DLD1 (cell line): Measurements from ENCODE around the gene STAT4.

Experiments
- in situ Hi-C: cut with HindIII; loops from 2 replicates; pipeline ENCODE4 v1.10.0; 2017; ENCODE audit warnings: low sequenced_read_pairs

Gene STAT4, protein sequence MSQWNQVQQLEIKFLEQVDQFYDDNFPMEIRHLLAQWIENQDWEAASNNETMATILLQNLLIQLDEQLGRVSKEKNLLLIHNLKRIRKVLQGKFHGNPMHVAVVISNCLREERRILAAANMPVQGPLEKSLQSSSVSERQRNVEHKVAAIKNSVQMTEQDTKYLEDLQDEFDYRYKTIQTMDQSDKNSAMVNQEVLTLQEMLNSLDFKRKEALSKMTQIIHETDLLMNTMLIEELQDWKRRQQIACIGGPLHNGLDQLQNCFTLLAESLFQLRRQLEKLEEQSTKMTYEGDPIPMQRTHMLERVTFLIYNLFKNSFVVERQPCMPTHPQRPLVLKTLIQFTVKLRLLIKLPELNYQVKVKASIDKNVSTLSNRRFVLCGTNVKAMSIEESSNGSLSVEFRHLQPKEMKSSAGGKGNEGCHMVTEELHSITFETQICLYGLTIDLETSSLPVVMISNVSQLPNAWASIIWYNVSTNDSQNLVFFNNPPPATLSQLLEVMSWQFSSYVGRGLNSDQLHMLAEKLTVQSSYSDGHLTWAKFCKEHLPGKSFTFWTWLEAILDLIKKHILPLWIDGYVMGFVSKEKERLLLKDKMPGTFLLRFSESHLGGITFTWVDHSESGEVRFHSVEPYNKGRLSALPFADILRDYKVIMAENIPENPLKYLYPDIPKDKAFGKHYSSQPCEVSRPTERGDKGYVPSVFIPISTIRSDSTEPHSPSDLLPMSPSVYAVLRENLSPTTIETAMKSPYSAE

DNA sequence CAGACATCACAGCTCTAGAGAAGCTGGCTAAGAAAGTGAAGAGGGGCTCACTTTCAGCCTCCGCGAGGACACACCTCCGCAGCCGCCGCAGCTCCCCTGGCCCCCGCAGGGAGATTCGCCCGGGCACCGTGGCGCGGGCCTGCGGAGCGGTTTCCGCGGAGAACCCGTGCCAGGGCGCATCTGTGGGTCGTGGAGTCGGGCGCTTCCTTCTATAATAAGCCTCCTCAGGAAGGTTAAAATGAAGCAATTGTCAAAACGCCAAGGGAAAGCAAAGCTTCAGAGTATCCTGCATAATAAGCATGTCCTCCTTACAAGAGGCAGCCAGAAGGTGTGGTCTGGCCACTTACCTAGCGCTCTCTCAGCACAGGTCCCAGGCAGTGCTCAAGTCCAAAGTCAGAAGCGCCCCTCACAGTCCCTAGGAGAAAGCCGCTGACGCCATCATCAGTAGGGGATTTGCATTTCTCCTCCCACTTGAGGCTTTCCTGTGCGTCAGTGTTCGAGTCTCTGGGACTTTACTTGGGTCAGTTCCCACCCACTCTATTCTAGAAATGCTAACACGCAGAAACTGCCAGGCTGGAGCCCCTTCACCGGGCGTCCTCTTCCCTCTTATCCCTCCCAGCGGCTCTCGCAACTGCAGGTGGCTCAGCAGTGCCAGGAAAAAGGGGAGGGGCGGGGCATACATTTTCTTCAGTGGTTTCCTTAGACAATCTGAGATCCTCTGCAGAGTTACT, at the start of gene STAT4:
Gene STAT4, minus strand, starts transcription at position 395 of the 731 bp plus-strand sequence. CDS start 2,791 bp downstream, outside the sequence.
- in situ Hi-C loops, result loop anchor here (25.0 kb wide), 1 partner anchor 562 kb away; no protein-coding TSS in a partner anchor

DNA sequence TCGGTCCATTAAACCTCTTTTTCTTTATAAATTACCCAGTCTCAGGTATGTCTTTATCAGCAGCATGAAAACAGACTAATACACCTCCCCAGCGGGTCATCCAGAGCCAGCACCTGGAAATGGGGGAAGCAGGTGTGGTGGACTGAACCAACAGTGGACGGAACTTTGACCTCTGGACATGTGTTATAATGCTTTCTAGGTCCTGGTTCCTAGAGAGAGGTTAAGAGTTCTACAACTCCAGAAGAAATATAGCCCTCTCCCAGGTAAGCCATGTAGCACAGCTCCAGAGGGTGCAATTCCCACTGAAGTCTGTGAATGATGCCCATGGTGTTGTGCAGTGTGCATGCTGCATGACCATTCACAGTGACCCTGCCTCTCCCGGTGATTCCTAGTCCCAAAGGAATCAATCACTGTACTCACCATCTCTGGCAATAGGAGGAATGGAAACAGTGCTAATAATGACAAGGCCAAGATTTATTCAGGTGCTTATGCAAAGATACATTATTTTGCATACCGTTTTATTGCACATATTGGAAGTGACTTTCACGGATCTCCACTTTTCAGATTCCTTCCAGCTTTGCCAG, 49.2 kb upstream of the STAT4 start:
- in situ Hi-C loops, result no loop called here

DNA sequence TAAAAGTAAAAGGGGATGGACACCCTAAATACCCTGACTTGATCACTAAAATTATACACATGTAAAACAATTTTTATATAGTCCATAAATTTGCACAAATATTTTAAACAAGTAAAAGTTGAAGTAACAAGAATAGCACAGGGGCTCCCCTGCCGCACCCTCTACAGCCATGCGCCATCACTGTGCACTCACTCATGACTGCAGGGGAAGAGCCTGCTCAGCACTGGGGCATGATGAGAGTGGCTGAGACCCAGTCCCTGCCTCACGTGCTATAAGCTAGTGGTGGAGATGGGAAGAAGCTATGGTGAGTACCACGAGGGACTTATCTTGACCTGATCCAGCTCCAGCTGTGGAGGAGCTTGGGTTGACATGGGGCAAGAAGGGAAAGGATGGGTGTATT, 47.5 kb upstream of the STAT4 start:
- in situ Hi-C loops, result no loop called here

DNA sequence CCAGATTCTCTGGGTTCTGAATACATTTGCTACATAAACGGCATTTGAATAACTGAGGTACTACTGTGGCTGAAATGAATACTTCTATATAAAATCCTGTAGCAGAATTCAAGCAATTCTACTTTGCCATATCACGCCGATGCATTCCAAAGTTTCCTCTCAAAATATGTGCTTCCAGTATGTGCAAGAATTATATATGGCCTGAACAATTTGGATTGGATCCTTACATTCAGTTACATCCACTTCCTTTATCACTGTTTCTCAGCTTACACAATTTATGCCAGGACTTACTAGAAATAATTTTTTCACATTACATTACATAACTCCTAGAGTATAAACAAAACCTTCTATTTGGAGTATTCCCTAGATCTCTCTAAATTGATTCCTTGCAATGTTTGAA, 46.3 kb upstream of the STAT4 start:
- in situ Hi-C loops, result no loop called here

DNA sequence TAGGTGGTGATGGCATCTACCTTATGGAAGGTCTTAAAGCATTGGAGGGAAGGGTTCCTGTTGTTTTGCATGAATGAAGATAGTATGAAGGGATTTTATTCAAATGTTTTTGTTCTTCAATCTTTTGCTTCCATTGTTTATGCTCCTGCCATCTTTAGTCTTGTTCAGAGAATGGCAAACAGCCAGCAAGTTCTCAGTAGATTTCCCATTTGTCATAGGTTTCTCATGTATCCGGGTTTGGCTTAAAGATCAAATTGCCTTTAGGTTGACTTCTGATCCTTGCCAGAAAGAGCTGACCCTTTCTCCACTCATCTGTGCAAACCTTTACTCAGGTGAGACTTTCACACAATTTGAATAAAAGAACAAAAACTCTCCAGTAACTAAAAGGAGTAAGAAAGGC, 44.2 kb upstream of the STAT4 start:
- in situ Hi-C loops, result no loop called here

DNA sequence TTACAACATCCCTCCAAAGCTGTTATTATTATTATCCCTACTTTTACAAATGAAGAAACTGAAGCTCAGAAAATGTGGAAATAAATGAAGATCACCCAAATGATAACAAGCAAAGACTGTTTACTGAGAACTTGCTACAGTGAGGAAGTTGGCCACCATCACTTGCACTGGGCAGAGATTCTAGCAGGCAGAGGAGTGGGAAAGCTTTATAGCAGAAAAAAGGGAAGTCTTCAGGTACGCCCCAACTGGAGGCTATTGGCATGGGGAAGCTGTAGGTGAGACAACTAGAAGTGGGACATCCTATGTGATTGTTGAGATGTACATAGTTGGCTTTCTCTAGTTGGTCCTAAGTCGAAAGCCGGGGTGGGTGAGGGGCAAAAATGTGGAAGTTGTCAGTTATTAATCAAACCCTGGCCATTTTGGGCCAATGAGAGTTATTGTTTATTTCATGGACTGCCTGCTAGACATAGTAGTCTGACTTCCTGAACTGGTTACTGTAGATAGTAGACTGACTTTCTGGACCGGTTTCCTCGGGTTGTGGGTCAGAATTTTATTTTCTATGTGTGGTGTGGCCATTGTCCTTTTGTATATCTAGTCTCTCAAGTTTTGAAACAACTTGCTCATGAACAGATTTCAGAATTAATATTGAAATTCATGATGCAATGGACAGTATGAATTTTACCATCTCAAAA, 40.2 kb upstream of the STAT4 start:
- in situ Hi-C loops, result no loop called here

DNA sequence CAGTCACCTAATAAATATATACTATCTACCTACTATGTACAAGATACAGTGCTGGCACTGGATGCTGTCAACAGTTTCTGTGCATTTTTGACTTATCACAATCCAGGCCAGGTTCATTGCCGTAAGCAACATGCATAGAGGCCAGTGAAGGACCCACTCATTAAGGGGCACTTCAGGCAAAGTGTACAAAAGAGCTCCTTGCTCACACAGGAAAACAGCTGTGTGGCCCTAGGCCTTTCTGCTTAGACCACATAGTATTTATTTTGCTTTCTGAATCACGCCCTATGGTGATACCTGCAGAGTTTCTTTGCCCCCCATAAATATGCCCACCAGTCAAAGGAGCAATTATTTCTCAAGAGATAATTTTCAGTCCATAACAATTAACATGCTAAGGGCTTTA, 39.6 kb upstream of the STAT4 start:
- in situ Hi-C loops, result no loop called here

DNA sequence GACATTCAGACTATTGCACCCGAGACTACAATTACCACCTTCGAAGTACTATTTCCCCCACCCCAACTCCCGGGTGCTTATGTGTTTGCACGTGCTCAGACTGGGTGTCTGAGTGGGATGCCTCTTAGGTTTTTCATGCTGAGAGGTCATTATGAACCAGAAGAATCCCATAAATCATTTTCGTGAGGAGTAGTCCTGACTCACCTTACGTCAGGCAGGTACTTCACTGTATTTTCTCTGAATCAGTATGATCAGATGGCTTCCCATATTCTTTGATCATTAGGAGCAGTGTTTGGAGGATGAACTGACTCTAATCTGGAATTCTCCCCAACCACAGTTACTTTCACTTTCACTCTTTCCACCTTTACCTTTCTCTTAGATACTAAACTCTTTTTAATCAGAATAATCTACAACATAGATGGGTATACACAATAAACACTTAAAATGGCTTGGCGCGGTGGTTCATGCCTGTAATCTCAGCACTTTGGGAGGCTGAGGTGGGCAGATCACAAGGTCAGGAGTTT, 38.4 kb upstream of the STAT4 start:
- in situ Hi-C loops, result no loop called here

DNA sequence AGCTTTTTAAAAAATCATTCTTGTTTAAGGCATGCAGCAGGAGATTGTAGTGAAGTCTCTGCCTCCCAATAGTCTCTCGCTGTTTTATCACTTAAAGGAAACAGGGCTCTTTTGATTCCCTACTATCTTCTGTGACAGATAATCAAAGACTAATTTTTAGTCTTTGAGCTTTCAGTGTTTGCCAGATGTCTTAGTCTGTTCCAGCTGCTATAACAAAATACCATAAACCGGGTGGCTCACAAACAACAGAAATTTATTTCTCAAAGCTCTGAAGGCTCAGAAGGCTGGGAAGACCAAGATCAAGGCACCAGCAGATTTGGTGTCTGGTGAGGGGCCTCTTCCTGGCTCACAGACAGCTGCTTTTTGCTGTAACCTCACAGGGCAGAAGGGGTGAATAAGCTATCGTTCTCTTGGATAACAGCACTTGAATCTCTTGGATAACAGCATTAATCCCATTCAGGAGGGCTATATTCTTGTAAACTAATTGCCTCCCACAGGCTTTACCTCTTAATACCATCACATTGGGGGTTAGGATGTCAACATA, 37.8 kb upstream of the STAT4 start:
- in situ Hi-C loops, result no loop called here

DNA sequence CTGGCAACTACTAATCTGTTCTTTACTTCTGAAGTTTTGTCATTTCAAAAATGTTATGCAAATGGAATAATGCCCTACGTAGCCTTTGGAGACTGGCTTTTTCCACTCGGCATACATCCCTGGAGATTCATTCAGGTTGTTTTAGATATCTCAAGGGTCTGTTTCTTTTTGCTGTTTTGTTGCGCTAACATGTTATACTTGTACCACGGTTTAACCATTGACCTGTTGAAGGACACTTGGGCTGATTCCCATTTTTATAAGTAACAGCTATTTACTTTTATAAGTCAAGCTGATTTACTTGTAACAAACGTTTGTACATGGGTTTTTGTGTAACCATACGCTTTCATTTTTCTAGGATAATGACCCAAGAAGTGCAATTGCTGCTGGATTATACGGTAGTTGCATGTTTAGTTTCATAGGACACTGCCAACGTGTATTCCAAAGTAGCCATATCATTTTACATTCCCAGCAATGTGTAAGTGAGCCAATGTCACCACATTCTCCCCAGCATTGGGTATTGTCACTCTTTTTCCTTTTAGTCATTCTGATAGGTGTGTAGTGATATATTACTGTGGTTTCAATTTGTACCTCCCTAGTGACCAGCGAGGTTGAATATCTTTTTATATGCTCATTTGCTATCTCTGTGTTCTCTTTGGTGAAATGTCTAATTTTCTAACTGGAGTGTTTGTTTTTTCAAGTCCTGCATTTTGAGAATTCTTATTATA, 36.5 kb upstream of the STAT4 start:
- in situ Hi-C loops, result no loop called here

DNA sequence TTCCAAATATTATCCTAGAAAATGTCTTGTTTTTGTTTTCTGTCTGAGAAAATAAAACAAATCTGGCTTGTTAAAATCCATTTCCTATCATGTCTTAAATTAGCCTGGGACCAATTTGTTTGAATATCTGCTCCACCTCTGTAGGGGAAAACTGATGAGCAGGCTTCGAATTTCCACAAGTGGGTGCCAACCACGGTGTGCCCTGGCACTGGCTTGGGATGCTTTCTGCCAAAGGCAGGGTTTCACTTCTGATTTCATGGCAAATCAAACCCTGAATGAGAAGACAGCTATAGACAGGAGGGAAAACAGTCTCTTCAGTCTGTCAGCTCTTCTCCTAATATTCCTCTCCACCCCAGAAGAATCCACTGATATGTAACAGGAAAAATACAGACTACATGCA, 33.7 kb upstream of the STAT4 start:
- in situ Hi-C loops, result no loop called here

DNA sequence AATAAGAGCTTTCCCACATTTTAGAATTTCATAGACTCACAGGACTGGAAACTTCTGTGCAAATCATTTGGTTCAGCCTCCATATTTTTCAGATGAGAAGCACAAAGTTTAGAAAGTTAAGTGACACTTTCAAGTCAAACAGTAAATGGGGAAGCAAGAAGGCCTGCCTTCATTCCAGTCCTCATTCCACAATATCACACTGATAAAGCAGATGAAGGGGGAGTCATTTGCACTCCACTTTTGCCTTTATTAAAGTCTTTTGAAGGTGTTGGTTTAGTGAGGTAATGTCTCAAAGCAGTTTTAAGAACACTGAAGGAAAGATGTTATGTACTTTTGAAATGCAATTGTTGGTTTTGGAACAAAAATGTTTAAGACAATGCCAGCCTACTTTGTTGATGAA, 32.7 kb upstream of the STAT4 start:
- in situ Hi-C loops, result no loop called here

DNA sequence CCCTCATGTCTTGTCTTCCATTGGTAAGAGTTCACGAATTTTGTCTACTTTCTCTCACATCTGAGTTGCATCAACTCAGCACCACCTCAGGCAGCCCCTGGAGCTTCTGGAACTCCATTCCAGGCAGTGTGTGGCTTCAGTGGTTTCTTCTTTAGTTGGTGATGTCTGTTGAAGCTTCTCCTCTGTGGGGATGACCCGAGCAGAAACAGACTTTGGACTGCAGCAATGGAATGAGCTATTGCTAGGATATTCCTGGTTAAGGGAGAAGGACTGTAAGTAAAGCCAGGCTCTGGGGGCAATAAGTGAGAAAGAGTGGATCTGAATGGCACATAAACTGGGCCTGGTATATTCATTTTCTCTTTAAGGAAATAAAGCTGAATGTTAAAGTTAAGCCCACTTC, 32.3 kb upstream of the STAT4 start:
- in situ Hi-C loops, result no loop called here

DNA sequence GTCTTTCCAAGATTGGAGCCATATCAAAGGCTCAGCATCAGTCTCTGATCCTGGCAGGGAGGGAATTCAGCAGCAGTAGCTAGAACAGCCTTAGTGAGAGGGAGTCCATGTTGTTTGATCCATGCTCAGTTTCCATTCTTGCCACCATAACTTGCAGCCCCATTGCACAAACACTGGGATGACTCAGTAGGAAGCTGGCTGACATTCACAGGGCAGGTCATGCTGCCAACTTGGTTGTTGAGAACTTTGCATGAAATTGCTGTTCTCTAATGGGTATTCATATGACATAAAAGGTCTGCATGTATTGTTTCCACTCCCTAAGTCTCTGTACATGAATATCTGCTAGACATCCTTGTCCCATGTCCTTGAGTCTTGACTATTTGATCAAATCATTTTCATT, 29.9 kb upstream of the STAT4 start:
- in situ Hi-C loops, result no loop called here

DNA sequence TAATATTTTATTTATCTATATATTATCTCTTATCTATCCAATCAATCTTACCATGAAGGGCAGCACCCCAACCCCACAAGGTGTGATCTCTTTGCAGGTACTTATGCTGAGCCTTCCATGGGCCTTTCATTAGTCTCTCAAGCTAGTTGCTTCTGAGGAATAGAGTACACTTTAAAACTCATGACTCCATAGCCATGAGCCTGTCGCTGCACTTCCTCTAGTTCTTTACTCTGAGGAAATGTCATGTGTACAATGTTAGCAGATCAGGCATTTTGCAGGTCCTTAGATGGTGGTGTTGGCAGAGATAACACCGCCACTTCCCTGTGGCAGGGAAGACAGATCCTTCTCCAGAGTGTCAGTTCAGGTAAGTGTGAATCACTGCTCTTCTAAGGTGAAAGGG, 29.5 kb upstream of the STAT4 start:
- in situ Hi-C loops, result no loop called here

DNA sequence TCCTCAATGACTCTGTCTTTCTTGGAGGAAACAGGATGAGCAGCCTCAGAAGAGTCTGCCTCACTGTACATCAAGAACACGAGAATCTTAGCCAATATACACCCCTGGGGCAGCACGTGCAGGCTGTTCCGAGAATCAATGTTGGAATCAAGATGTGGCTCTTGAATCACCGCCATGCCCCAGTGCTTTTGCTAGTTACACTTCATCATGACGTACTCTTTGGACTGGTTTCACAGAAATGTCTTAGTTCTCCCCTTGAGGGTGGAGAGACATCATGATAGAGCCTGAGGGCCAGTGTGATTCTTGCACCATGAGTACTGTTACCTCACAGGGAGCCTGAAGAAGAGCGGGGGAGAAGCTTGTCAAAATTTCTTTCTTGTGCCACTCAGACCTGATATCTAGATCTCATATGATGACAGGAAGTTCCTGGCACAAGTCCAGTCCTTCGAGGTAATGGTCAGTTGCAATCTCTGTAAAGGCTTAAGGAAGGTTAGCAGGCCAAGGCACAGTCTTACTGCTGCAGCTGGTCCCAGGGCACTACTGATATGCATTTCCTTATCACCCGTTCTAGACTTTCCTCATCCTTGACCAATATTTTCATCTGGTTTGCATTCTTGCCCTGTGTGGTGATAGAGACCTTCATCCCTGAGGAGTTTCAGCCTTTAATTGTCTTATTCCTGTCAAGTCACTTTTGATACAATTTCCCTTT, 28.2 kb upstream of the STAT4 start:
- in situ Hi-C loops, result loop anchor here (10.0 kb wide), 1 partner anchor 336 kb away; no protein-coding TSS in a partner anchor

DNA sequence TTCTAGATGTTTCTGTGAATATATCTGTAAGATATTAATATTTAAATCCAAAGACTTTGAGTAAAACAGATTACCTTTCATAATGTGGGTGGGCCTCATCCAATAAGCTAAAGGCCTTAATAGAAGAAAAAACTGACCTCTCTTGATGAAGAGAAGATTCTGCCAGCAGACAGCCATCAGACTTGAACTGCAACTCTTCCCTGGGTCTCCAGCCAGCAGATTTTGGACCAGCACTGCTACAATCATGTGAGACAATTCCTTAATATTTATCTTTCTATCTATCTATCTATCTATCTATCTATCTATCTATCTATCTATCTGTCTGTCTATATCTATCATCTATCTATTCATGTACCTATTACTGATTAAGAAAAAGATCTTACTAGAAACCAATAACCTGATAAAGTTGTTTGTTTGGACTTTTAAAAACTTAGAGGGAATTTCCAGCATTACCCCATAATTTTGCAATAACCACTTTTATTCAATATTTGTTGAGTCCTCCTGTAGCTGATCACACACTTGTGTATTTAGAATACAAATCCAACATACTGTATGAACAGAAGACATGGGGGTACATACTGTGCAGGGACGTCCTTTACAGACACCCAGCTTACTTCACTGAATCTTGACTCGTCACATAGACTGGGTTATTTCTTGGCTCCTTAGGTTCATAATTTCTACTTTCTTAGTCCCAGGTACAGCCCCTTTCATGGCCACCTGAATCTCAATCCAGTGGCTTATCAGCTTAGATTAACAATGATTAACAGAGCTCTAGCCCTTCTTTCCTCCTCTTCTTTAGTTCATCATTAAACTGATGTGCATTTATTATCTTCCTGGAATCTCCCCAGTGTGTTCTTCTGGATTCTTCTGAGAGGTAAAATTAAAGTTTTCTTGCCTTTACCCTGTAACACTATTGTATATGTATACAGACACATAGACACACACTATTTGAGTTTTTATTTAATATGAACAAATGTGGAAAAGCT, 27.2 kb upstream of the STAT4 start:
- in situ Hi-C loops, result loop anchor here (10.0 kb wide), 1 partner anchor 337 kb away; no protein-coding TSS in a partner anchor
